HL-60 (cell line): Measurements from ENCODE around the gene DPYD.

Experiments
- REST ChIP-seq: IDR thresholded peaks from 2 replicates; pipeline ENCODE4 v1.6.1; 2012; ENCODE audit warnings: low read depth; ENCODE audit not compliant: insufficient replicate concordance
- TF ChIP-seq, protein P1 (sequence below): IDR thresholded peaks from one replicate; pipeline ENCODE4 v1.5.1; 2011; ENCODE audit warnings: low read length, control low read depth, inconsistent platforms; ENCODE audit not compliant: insufficient read depth

- no peak for TF ChIP-seq REST
- TF ChIP-seq, protein P1, sequence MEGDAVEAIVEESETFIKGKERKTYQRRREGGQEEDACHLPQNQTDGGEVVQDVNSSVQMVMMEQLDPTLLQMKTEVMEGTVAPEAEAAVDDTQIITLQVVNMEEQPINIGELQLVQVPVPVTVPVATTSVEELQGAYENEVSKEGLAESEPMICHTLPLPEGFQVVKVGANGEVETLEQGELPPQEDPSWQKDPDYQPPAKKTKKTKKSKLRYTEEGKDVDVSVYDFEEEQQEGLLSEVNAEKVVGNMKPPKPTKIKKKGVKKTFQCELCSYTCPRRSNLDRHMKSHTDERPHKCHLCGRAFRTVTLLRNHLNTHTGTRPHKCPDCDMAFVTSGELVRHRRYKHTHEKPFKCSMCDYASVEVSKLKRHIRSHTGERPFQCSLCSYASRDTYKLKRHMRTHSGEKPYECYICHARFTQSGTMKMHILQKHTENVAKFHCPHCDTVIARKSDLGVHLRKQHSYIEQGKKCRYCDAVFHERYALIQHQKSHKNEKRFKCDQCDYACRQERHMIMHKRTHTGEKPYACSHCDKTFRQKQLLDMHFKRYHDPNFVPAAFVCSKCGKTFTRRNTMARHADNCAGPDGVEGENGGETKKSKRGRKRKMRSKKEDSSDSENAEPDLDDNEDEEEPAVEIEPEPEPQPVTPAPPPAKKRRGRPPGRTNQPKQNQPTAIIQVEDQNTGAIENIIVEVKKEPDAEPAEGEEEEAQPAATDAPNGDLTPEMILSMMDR = no peak
These were observed 353.7 kb downstream of the DPYD start for GRCh38 chr1:97567000-97567749.
